ENCODE results near the gene KIF5A.
"Not testable (repeated sequence)": the region's sequence is repeated elsewhere in the genome, so short reads cannot be mapped to it uniquely, and the experiment has no call there.

Gene KIF5A

DNA sequence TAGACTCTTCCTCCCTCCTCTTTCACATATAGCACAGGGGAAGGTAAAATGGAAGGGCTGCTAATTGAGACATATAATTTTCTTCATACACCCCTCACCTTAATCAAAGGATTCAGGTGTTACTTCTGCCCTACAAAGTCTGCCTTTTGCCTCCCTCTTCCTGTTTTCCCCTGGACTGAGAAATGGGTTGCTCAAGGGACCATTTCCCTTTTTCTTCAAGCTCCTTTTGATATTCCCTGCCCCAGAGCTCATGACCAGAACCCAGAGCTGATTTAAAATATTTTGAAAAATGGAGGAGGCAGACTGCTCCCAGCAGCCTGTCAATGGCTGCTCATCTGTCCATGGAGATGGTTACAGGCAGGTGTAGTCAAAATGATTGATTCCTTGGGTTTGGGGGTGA, 34.8 kb downstream of the KIF5A start:
- no peak for DNase-seq (ENCODE audit: low spot score)

DNA sequence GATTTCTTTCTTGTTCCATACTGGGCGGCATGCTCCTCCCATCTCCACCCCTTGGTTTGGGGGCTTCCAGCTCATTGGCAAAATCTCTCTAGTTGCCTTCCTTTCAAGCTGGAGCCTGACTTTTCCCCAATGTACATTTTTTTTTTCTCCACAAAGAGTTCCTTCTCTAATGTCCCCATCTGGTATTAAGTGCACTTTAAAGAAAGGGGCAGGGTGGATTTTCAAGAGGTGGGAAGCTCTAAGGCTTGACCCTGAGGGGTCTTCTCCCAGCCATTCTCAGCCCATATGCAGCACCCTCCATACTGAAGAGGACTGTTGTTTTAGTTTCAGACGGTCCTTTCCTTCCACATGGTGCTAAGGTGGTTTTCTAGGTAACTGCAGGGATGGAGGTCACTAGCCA, 35.3 kb downstream of the KIF5A start:
- no peak for DNase-seq (ENCODE audit: low spot score)

DNA sequence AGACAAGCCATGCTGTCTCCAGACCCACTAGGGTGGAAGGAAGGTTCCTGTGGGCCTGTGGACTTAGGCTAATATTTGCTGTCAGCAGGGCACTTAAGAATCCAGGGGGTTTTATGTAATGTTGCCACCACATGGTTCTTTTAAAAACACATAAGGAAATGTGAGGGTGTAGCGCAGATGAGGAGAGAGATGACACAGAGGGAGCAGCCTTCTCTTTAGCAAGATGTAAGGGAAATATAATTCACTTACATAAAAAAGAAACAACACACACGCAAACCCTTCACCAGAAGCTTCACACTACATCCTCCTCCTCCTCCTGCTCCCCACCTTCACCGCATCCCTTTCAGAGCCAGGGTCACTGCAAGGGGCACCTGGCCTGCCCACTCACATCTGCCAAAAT, 36.3 kb downstream of the KIF5A start:
- no peak for DNase-seq (ENCODE audit: low spot score)

DNA sequence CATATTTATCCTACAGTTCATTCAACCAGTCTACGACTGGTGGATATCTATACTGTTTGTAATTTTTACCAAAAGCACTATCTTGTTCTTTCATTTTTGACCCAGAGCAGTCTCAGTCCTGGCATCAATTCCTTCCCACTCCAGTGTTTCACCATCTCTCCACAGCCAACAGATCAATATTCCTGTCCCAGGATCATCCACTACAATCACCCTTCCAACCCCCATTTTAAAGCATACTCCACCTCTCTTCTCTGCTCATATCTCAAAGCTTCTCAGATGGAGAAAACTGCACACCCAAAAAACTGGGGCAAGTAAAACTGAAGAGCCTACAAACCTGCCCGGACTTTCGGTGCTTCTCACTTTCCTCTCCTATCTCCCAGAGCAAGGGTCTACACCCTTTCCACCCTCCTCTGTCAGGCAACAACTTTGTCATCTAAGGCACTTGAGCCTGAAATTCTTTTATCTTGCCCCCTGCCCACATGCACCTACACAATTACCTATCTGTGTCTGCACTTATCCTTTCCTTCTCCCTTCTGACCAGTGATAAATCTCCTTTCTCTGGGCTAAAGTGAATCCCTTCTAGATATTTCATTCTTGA, 37.1 kb downstream of the KIF5A start:
- DNase-seq (ENCODE audit: low spot score), result no peak

DNA sequence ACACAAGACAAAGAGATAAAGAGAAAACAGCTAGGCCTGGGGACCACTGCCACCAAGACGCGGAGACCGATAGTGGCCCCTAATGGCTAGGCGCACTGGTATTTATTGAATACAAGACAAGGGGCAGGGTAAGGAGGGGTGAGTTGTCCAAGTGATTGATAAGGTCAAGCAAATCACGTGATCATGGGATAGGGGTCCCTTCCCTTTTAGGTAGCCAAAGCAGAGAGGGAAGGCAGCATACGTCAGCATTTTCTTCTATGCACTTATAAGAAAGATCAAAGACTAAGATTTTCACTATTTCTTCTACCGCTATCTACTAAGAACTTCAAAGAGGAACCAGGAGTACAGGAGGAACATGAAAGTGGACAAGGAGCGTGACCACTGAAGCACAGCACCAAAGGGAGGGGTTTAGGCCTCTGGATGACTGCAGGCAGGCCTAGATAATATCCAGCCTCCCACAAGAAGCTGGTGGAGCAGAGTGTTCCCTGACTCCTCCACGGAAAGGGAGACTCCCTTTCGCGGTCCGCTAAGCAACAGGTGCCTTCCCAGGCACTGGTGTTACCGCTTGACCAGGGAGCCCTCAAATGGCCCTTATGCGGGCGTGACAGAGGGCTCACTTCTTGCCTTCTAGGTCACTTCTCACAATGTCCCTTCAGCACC, 39.2 kb downstream of the KIF5A start:
- DNase-seq (ENCODE audit: low spot score), result not testable (repeated sequence)

DNA sequence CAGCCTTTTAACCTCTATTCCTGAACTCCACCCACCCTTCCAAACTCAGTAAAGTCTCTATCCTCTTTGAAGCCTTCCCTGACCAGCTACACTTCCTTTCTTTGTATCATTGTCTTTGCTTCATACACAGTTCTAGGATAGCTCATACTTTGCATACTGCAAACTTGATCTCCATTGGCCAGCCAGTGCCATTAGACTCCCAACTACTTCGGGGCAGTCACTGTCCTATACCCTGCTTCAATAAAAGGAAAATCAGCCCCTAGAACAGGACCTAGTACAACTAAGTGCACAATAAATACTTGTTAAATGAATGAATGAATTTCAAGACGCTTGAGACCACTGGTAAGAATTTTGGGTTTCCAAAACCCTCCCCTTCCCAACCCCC, 40.6 kb downstream of the KIF5A start:
- no peak for DNase-seq (ENCODE audit: low spot score)

DNA sequence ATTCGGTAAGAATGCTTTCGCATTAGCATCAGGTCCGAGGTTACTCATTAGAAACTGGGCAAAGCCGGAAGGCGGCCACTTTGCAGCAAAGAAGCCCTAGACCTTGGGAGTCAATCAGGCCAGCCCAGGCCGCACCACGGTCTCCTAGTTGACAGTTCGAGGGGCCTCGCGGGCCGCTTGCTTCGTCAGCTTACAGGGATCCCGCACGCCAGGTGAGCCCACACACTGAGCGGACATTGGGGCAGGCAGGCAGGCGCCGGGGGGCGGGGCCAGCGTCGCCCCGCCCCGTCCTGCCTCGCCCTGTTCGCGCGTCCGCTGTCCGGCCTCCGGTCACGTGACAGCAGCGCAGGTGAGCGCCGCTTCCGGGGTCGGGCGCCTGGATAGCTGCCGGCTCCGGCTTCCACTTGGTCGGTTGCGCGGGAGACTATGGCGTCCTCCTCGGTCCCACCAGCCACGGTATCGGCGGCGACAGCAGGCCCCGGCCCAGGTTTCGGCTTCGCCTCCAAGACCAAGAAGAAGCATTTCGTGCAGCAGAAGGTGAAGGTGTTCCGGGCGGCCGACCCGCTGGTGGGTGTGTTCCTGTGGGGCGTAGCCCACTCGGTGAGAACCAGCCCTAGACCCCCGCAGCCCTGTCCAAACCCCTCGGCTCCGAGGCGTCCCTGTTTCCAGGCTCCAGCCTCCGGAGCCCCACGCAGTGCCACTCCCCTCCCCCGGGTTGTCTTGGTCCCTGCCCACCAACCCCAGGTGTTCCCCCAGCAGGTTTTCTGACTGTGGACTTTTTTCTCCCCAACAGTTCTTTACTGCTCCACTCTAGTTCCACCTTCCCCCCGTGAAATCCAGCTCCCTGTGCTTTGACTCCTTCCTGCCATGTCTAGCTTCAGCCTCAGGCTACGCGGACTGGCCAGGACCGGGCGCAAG, 41.3 kb downstream of the KIF5A start, which contains the start of gene PIP4K2C:
Gene PIP4K2C (plus strand): TSS at position 329 of the 918 bp plus-strand sequence. CDS start 98 bp downstream, at position 427.
- DNase-seq (ENCODE audit: low spot score), result peak; percentile 66

DNA sequence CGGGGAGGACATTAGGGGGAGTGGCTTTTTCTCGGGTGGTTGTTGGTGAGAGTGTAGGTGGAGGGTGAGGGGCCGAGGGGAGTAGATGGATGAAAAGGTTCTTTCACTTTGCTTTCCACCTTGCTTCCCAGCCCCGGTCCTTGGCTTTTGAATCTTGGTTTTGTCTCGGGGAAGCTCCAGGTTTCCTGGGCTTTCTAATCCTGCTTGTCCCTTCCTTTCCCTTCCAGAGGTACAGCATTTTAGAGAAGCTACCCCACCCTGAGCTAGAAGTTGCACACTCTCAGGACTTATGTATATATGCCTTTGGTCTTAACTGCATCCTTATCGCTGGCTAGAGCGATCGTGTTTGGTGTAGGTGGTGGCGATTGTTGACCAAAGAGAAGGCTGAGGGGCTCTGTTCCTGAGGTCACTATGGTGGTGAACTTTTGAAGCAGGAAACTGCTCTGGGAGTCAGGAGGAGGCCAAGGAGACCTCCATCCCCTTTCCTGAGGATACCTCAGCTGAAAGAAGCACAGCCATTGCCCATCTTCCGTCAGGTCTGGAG, 42.0 kb downstream of the KIF5A start:
- DNase-seq (ENCODE audit: low spot score), result no peak

DNA sequence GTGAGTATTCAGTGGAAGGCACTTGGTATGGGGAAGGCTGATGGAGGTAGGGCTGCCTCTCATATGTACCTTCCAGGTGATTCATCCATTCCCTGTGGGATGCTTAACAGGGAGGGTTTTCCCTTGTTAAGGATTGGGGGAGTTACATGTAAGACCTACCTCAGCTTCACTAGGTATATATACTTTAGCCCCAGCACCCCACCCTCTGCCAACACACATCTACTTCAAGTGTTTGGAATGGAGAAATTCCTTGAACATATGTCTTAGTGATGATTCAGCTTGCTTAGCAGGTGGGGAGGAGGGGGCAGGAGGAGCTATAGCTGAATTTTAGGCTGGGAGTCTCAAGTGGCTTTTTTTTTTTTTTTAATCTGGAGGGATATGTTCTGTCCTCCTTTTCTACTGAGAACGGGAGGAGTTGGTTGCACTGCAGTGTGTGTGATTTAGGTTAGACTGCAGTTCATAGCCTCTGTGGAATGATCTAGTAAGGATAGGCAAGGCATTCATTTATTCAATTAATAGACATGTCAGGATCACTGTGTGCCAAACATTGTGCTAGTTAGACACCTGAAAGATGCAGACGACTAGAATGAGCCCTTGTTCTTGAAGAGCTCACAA, 42.8 kb downstream of the KIF5A start:
- DNase-seq (ENCODE audit: low spot score), result no peak

DNA sequence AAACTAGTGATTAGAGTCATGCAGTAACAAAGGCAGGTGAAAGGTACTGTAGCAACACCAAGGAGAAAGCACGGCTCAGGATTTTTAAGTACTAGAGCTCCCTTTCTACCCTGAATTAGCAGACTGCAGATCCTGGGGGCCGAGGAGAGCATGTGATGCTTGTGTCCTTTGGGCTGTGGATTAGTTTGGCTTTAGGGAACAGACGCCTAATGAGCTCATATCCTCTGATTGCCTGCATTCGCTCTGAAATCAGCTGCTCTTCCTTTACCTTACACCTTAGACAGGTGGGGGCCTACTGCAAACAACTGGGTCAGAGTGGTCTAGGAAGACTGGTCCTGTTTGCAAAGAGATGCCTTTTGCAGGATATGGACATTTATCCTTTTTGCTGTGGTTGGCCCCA, 43.3 kb downstream of the KIF5A start:
- no peak for DNase-seq (ENCODE audit: low spot score)

DNA sequence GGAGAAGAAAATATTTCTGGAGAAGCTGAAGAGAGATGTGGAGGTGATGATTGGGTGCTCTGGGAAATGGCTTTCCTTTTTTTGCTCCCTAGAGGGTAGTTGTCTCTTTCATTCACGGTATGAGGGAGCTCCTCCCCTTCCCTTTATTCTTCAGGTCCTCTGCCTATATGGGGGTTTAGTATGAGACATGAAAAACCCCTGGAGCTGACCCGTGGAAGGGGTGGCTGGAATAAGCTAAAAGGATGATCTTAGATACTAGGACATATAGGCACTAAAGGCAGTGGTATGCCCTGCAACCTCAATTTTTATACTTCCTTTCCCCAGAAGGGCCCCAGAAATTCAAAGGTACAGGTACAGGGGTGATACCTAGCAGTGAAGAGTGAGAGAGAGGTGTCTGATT, 50.6 kb downstream of the KIF5A start:
- no peak for DNase-seq (ENCODE audit: low spot score)

DNA sequence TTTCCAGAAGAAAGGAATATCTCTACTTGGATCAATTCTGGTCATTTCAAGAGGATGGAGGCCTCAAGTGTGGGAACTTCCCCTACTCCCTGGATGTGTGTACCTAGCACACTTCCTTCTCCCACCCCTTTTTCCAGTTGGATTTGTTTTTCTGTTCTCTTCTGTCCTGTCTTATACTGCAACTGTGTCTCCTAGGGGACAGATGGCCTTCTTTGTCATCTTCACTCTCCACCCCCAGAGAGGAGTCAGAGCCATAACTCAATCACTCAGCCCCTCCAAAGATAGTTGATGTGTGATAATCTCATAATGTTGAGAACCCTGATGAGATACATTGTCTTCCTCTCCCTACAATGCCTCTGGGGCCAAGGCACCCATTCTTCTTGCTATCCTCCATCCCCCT, 52.7 kb downstream of the KIF5A start:
- no peak for DNase-seq (ENCODE audit: low spot score)

DNA sequence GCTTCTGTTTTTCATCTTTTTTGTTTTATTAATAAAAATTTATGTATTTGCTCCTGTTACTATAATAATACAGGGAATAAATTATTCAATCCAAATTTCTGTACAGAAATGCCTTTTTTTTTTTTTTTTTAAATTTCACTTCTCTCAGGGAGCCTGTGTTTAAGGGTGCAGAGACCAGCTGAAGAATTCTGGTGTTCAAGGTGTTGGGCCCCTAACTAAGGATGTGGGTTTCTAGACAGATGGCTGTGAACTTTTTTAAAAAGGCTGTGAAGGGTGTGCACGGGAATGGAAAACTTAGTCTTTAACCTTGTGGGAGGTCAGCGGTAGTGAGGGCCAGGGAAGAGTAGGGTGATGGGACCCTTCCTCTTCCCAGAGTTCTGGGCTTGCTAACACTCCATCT, 53.5 kb downstream of the KIF5A start:
- DNase-seq (ENCODE audit: low spot score), result no peak

DNA sequence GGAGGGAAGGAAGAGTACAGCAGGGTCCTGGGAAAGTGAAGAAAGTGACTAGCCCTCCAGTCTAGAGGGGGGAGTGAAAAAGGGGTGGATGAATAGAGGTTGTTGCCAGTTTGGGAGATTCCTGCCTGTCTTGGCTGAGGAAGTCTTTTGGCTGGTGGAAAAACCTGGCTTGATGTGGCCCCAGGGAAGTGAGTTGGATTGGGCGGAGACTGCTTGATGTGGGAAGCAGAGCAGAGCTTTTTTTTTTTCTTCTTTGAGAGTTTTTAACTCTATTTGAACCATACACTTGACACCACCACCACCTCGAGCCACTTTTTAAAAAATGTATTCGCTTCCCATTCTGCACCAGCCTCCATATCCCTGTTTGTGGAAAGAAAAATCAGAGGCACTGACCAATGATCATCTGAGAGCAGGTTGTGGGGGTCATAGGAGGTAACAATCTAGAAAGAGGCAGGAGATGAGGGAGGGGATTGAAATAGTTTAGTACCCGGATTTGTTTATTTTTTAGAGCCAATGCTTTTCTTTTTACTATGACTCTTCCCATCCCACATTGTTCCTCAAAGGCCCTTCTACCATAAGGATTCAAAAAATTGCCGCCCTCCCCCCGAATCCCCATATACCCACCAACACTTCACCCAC, 54.1 kb downstream of the KIF5A start:
- no peak for DNase-seq (ENCODE audit: low spot score)

DNA sequence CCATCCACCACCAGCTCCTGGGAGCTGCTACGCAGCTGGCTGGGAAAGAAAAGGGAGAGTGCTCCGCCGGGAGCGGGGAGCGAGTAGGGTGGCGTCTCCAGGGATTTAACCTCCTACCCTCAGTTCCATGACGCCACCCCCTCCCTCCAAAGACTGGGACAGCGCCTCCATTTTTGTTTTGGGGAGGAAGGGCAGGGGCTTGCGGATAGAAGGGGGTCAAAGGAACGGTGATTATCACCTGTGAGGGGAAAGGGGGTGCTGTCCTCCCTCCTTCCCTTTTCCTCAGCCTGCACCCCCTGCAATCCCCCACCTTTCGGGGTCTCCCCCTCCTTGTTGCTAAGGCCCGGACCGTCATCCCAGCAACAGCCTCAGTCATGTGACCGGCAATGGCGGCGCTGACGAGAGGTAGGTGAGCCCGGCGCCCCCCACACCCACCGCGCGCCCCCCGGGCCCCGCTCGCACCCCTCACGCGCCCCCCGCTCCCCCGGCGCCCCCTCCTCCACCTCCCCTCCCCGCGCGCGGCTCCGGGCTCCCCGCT, 54.7 kb downstream of the KIF5A start, which contains the start of gene DTX3:
Gene DTX3 (plus strand): TSS at position 371 of the 538 bp plus-strand sequence. CDS start 1,694 bp downstream, outside the sequence.
- DNase-seq (ENCODE audit: low spot score), result peak; percentile 50

DNA sequence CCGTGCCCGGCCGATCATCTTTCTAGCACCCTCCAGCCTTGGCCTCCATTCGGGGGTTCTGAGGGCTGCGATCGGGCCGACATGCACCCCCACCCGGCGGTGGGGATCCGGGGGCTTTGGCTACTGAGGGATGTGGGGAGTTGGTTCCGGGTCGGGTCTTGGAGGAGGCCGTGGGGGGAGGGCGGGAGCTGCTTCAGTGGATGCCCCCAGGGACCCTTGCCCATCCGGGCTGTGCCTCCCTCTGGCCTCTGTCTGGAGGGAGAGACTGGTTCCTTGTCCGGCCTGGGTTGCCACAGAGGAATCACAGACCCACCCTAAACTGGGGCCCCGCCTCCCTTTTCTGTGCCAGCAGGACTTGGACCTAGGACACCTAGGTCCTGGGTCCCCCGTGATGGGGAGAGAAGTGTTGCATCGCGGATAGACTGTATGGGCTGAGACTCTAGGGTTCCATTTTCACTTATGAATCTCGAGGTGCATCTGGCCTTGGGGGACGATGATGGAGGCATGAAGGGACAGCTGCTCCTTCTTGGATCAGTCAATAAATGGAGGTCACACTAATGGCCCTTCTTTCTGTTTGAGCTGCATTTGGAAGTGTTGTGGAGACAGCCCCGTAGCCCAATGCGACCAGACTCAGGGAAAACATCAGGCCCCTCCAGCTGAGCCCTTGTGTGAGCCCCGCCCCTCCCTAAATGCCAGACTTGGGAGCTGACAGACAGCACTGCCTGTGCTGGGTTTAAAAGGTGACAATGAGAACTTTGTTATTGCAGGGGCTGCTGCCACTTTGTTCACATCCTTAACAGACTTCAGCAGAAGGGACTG, 55.4 kb downstream of the KIF5A start:
- DNase-seq (ENCODE audit: low spot score), result peak; percentile 57

DNA sequence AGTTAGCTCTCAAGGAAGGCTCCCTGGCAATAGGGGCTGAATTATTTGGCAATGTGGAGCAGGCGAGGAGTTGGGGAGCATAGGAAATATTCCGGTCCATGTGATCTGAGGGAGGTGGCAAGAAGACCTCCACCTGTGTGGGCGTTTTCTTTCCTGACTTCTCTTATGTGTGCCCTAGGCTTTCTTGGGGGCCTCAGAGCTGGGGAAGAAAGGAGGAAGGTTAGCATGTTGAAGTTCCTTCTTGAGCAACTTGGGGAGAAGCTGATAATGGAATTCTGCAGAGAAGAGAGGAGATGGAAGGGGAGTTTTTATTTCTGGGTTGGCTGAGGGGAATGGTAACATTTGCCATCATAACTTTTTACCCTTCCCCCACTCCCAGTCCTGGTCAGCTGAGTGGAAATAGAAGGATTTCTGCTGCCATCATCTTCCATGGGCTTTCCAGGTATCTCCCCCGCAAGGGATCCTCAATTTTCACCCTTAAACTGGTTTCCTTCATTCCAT, 56.0 kb downstream of the KIF5A start:
- DNase-seq (ENCODE audit: low spot score), result no peak

DNA sequence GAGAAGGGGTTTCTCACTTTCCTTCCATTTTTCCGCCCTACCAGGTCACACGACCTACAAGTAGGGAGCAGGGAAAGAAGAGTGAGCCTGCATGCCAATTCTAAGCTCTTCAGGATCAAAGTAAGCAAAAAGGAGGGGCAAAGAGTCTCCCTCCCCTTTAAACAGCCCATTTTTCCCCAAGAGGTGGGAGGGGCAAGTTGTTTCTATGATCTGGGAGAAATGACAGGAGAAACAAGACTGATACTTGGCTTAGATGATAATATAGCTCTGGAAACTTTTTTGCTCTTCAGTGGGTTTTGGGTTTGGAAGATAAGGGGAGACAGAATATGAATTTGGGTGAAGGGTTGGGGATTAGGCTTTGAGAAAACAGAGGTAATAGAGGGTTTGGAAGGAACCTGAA, 56.6 kb downstream of the KIF5A start:
- DNase-seq (ENCODE audit: low spot score), result no peak

DNA sequence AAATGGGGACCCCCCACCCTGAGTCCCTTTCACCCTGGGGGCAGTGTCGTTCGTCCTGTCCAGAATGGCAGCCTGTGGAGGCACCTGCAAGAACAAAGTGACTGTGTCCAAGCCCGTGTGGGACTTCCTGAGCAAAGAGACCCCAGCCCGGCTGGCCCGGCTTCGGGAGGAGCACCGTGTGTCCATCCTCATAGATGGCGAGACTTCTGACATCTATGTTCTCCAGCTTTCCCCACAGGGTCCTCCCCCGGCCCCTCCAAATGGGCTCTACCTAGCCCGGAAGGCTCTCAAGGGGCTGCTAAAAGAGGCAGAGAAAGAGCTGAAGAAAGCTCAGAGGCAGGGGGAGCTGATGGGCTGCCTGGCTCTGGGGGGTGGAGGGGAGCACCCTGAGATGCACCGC, 57.0 kb downstream of the KIF5A start:
- no peak for DNase-seq (ENCODE audit: low spot score)

DNA sequence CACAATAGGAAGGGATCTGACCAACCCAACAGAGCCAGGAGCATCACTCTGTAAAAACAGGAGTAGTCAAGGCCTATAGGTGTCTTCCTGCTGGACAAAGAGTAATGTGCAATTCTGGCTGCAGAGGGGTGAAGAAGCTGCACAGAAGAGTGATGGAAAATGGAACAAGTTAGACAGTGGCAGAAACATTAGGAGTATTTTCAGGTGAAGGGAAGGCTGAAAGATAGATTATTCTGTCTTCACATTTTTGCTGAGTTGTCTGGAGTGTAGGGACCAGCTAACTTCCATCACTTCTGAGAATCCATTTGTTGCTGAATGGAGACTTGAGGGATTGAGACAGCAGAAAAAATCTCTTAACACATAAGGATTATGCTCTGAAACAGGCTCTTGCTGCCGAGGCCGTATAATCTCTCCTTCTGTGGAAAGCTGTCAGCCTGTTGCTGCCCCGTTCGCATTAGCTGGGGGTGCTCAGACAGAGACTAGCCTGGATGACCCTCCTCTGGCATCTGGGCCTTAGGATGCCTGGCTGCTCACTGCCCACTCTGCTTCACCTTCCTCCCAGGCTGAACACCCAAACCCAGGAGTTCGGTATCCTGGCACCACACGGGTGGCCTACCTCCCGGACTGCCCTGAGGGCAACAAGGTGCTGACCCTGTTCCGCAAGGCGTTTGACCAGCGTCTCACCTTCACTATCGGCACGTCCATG, 58.3 kb downstream of the KIF5A start:
- no peak for DNase-seq (ENCODE audit: low spot score)
